ENCODE measurements around the gene RBMS1.

The RBMS1 gene, protein sequence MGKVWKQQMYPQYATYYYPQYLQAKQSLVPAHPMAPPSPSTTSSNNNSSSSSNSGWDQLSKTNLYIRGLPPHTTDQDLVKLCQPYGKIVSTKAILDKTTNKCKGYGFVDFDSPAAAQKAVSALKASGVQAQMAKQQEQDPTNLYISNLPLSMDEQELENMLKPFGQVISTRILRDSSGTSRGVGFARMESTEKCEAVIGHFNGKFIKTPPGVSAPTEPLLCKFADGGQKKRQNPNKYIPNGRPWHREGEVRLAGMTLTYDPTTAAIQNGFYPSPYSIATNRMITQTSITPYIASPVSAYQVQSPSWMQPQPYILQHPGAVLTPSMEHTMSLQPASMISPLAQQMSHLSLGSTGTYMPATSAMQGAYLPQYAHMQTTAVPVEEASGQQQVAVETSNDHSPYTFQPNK

GRCh38 chr2:160493227-160494028 is at the start of gene RBMS1:
Gene RBMS1 (minus strand): TSS chr2:160493807. CDS start chr2:160493363, 444 bp downstream.
- Mint-ChIP-seq H3K27me3 (peaks cover 21% of the 10 kb centered on the region), H3K4me1 (peaks cover 6% of the 10 kb centered on the region), H3K27ac (no peak within 1 kb of the TSS), H3K4me3 (peak within 1 kb of the TSS; percentile 87), H3K36me3 (no peaks in the 10 kb centered on the region), H3K9me3 (no peaks in the 10 kb centered on the region)
- DNase-seq (ENCODE audit: low spot score in 2 of 2): peak; percentile 8 to 20
- peak; percentile 61 for ATAC-seq (ENCODE audit: low read depth)

DNA sequence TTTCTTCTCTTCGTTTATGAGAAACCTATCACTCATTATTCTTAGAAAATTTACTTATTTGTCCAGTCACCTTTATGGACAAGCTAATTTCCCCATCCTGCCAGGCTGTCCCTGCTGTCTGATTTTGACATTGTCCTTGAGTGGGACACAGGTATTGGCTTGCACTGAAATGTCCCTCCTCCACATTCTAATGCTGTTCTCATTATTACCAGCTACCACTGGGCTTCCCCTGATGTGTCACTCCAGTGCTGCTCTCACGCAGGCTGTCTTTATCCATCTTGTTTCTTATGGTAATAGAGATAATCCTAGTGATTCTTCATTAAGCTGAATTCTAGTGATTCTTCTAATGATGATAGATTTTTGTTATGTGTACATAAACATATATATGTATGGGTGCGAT is 48.1 kb upstream of the RBMS1 start:
- ATAC-seq (ENCODE audit: low read depth): no peak
- H3K27me3 Mint-ChIP-seq: no peaks in the 10 kb centered on the region
- DNase-seq (ENCODE audit: low spot score in 2 of 2): no peak
- H3K4me1 Mint-ChIP-seq: no peaks in the 10 kb centered on the region
- no peak overlapping the region for H3K4me3 Mint-ChIP-seq
- no peak overlapping the region for H3K27ac Mint-ChIP-seq
- H3K36me3 Mint-ChIP-seq: no peaks in the 10 kb centered on the region
- H3K9me3 Mint-ChIP-seq: no peaks in the 10 kb centered on the region

DNA sequence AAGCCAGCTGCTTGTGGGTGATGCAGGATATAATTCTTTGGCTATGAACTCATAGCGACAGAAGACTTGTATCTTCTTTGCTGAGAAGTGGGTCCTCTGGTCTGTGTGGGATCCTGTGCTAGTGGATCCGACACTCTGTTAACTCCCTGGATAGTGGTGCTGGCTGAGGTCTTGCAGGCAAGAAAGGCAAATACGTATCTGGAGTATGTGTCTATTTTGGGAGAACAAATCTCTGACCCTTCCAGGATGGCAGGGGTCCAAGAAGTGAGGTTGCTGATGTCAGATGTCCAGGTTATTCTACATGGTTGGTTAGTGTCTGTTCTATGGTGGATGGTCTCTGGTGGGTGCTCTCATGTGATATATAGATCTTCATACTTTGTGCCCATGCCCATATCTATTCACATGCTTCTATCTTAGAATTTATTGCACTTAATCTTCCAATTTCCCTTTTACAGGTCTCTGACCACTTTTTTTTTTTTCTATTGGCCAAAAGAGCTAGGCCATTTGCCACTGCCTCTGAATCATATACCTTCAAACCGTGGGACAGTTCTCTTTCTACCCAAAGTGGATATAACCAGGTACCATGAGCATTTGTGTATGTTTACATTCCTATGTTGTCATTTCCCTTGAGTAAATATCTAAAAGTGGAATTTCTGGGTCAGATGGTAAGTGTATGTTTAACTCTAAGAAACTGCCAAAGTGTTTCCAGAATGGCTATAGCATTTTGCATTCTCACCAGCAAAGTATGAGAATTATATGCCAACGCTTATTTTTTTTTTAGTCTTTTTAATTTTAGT is 45.1 kb upstream of the RBMS1 start:
- no peaks in the 10 kb centered on the region for H3K9me3 Mint-ChIP-seq
- ATAC-seq (ENCODE audit: low read depth) (no peak), DNase-seq (ENCODE audit: low spot score in 2 of 2) (no peak)
- H3K4me1 Mint-ChIP-seq: no peaks in the 10 kb centered on the region
- no peak overlapping the region for H3K4me3 Mint-ChIP-seq
- no peaks in the 10 kb centered on the region for H3K27me3 Mint-ChIP-seq
- H3K36me3 Mint-ChIP-seq: no peaks in the 10 kb centered on the region
- H3K27ac Mint-ChIP-seq: no peak overlapping the region

DNA sequence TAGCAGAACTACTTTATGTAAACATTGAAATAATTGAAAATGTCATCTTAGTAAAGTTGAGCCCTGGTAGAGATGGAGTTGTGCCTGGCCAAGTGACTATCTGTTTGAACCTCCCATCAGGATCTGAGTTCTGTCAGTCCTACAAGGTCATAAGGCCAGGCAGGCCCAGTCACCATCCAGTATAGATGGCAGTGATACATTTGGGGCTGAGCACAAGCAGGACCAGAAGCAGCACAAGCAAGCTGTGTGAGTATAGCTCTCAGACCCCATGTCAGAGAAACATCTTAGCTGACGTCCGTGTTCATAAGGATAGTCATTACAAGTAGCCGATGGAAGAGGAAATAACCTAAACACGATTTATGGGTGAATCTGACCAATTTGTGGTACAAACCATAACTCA is 44.5 kb upstream of the RBMS1 start:
- H3K27me3 Mint-ChIP-seq: no peaks in the 10 kb centered on the region
- DNase-seq (ENCODE audit: low spot score in 2 of 2) (no peak), ATAC-seq (ENCODE audit: low read depth) (no peak)
- no peaks in the 10 kb centered on the region for H3K9me3 Mint-ChIP-seq
- H3K27ac Mint-ChIP-seq: no peak overlapping the region
- H3K4me3 Mint-ChIP-seq: no peak overlapping the region
- no peaks in the 10 kb centered on the region for H3K36me3 Mint-ChIP-seq
- H3K4me1 Mint-ChIP-seq: no peaks in the 10 kb centered on the region

DNA sequence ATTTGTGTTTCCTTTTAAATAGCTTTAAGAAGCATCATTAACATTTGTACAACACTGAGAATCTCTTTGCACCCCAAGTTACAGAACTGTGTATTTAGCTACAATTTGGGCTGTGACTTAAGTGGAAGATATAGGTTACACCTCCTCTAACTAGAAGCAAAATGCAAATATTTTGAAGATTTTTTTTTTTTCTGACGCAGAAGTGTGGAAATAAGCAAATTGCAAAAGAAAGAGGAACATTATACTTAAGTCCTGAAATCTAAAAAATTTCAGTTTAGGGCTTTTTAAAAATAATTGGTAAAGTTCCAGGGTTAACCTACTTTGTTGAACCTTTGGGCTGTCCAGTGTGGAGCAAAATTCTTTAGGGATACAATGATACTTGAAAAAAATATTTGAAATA is 41.4 kb upstream of the RBMS1 start:
- Mint-ChIP-seq H3K36me3 (no peaks in the 10 kb centered on the region), H3K27ac (no peak overlapping the region), H3K27me3 (peaks cover 2% of the 10 kb centered on the region), H3K4me3 (no peak overlapping the region), H3K9me3 (no peaks in the 10 kb centered on the region), H3K4me1 (no peaks in the 10 kb centered on the region)
- no peak for DNase-seq (ENCODE audit: low spot score in 2 of 2)
- ATAC-seq (ENCODE audit: low read depth): peak; percentile 27

GRCh38 chr2:160534249-160534648 is 40.6 kb upstream of the RBMS1 start:
- ATAC-seq (ENCODE audit: low read depth) (no peak), DNase-seq (ENCODE audit: low spot score in 2 of 2) (no peak)
- H3K4me3 Mint-ChIP-seq: no peak overlapping the region
- peaks cover 3% of the 10 kb centered on the region for H3K27me3 Mint-ChIP-seq
- H3K36me3 Mint-ChIP-seq: no peaks in the 10 kb centered on the region
- H3K4me1 Mint-ChIP-seq: no peaks in the 10 kb centered on the region
- H3K27ac Mint-ChIP-seq: no peak overlapping the region
- no peaks in the 10 kb centered on the region for H3K9me3 Mint-ChIP-seq

DNA sequence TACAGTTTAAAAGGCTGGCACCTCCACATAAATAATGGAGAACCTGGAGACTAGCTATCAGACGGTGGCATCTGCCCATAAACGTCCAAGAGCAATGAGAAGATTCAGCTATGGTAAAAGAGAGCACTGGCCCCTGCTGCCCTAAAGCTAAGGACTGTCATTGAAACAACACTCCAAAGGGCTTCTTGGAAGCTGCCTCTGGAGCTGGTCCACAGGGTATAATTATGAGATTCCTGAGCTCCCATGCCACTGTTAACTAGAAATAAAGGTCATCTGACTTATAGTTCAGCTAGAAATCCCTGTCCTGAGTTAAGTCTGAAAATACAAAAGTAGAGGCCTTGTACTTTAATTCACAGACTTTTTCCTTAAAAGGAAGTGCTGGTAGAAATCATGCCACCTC is 39.9 kb upstream of the RBMS1 start:
- no peak overlapping the region for H3K4me3 Mint-ChIP-seq
- no peak for ATAC-seq (ENCODE audit: low read depth)
- peaks cover 3% of the 10 kb centered on the region for H3K27me3 Mint-ChIP-seq
- no peaks in the 10 kb centered on the region for H3K36me3 Mint-ChIP-seq
- DNase-seq (ENCODE audit: low spot score in 2 of 2): no peak
- no peak overlapping the region for H3K27ac Mint-ChIP-seq
- no peaks in the 10 kb centered on the region for H3K4me1 Mint-ChIP-seq
- no peaks in the 10 kb centered on the region for H3K9me3 Mint-ChIP-seq

- Mint-ChIP-seq H3K9me3 (no peaks in the 10 kb centered on the region), H3K4me3 (no peak overlapping the region), H3K27ac (no peak overlapping the region), H3K27me3 (peaks cover 5% of the 10 kb centered on the region), H3K4me1 (no peaks in the 10 kb centered on the region), H3K36me3 (no peaks in the 10 kb centered on the region)
- ATAC-seq (ENCODE audit: low read depth): no peak
- no peak for DNase-seq (ENCODE audit: low spot score in 2 of 2)
Observed at GRCh38 chr2:160532388-160532787, 38.8 kb upstream of the RBMS1 start.

GRCh38 chr2:160522951-160523710 is 29.5 kb upstream of the RBMS1 start:
- H3K27me3 Mint-ChIP-seq: peaks cover 5% of the 10 kb centered on the region
- H3K4me3 Mint-ChIP-seq: no peak overlapping the region
- ATAC-seq (ENCODE audit: low read depth): no peak
- no peaks in the 10 kb centered on the region for H3K9me3 Mint-ChIP-seq
- no peak for DNase-seq (ENCODE audit: low spot score in 2 of 2)
- H3K27ac Mint-ChIP-seq: no peak overlapping the region
- no peaks in the 10 kb centered on the region for H3K36me3 Mint-ChIP-seq
- H3K4me1 Mint-ChIP-seq: no peaks in the 10 kb centered on the region

- DNase-seq (ENCODE audit: low spot score in 2 of 2) (no peak), ATAC-seq (ENCODE audit: low read depth) (no peak)
- no peak overlapping the region for H3K27ac Mint-ChIP-seq
- no peak overlapping the region for H3K4me3 Mint-ChIP-seq
- H3K36me3 Mint-ChIP-seq: no peaks in the 10 kb centered on the region
- H3K9me3 Mint-ChIP-seq: no peaks in the 10 kb centered on the region
- H3K4me1 Mint-ChIP-seq: peaks cover 6% of the 10 kb centered on the region
- peaks cover 13% of the 10 kb centered on the region for H3K27me3 Mint-ChIP-seq
Observed at GRCh38 chr2:160517731-160518130, 24.1 kb upstream of the RBMS1 start.

GRCh38 chr2:160516547-160517365 is 23.1 kb upstream of the RBMS1 start:
- DNase-seq (ENCODE audit: low spot score in 2 of 2): no peak
- no peak overlapping the region for H3K27ac Mint-ChIP-seq
- no peak overlapping the region for H3K4me3 Mint-ChIP-seq
- peaks cover 6% of the 10 kb centered on the region for H3K4me1 Mint-ChIP-seq
- H3K36me3 Mint-ChIP-seq: no peaks in the 10 kb centered on the region
- ATAC-seq (ENCODE audit: low read depth): peak; percentile 59
- peaks cover 14% of the 10 kb centered on the region for H3K27me3 Mint-ChIP-seq
- no peaks in the 10 kb centered on the region for H3K9me3 Mint-ChIP-seq

DNA sequence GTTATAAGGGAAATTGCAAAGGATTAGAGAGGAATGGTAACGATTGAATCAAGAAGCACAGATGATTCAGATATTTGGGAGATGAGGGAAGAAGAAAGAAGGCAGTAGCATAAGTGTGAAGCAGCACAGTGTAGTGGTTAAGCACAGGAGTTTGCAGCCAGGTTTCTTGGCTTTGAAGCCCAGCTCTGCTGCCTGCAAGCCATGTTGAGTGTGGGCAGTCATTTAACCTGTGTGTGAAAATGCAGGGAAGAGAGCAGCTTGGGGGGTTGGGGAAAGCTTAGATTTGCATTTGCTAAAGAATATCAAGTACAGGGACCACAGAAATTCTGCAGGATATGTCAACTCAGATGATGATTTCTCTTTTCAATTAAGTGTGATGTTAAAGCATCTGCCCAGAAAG is 21.5 kb upstream of the RBMS1 start:
- H3K9me3 Mint-ChIP-seq: no peaks in the 10 kb centered on the region
- ATAC-seq (ENCODE audit: low read depth) (no peak), DNase-seq (ENCODE audit: low spot score in 2 of 2) (no peak)
- H3K36me3 Mint-ChIP-seq: no peaks in the 10 kb centered on the region
- H3K27me3 Mint-ChIP-seq: peaks cover 17% of the 10 kb centered on the region
- no peak overlapping the region for H3K27ac Mint-ChIP-seq
- peaks cover 6% of the 10 kb centered on the region for H3K4me1 Mint-ChIP-seq
- no peak overlapping the region for H3K4me3 Mint-ChIP-seq

DNA sequence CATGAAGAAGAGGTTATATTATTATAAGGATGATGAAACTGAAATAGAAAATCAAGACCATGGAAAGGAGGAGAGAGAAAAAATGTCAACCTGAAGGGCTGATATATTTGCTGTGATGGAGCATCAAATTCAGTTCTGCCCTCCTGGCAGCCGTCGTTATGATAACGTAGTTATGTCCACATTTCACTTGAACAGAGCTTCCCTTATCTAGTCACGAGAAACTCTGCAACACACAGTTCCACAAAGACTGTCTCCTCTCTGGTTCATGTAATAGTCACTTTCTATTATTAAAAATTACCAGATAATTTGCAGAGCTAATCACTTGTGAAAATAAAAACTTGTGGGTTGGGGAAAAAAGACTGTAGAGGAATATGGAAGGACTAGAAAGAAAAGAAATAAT is 19.5 kb upstream of the RBMS1 start:
- ATAC-seq (ENCODE audit: low read depth) (no peak), DNase-seq (ENCODE audit: low spot score in 2 of 2) (no peak)
- no peak overlapping the region for H3K4me3 Mint-ChIP-seq
- peaks cover 17% of the 10 kb centered on the region for H3K27me3 Mint-ChIP-seq
- H3K36me3 Mint-ChIP-seq: no peaks in the 10 kb centered on the region
- peaks cover 6% of the 10 kb centered on the region for H3K4me1 Mint-ChIP-seq
- no peaks in the 10 kb centered on the region for H3K9me3 Mint-ChIP-seq
- no peak overlapping the region for H3K27ac Mint-ChIP-seq

All from memory B cell (primary cell).